Measurements from ENCODE around the gene TCF21. TPM values are rescaled to one million over a fixed set of nuclear protein-coding genes. Genes with fewer than 3 reads are reported as not detected.

TCF21 gene
- total RNA-seq, 1 experiment from 2014 or later = not detected

DNA sequence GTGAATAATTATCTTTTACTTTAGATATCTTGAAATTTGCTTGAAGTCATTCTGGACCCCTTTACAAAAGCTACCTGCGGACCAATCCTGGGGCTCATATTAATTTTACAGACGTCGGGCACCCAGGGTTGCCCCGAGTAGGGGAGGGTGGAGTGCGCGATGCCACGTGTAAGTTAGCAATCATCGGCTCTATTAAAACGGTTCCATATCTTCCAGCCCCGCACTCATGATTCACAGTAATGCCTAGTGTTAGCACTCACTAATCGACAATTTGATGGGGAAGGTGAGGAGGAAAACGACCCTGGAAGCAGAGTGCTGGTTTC is 34.9 kb upstream of the TCF21 start:
- no TSS peak for BruUV-seq (replicated peaks)
- Mint-ChIP-seq H3K9me3 (ENCODE audit: low read depth, unreplicated experiment) (no peaks in the 10 kb centered on the region), H3K27ac (ENCODE audit: unreplicated experiment) (no peak overlapping the region), H3K4me1 (ENCODE audit: low read depth, unreplicated experiment) (no peaks in the 10 kb centered on the region), H3K36me3 (ENCODE audit: insufficient read depth, unreplicated experiment) (no peaks in the 10 kb centered on the region), H3K27me3 (ENCODE audit: unreplicated experiment) (no peaks in the 10 kb centered on the region), H3K4me3 (ENCODE audit: low read depth, unreplicated experiment) (no peak overlapping the region)
- CTCF ChIA-PET = no interaction called here
- TF ChIP-seq, protein P1, sequence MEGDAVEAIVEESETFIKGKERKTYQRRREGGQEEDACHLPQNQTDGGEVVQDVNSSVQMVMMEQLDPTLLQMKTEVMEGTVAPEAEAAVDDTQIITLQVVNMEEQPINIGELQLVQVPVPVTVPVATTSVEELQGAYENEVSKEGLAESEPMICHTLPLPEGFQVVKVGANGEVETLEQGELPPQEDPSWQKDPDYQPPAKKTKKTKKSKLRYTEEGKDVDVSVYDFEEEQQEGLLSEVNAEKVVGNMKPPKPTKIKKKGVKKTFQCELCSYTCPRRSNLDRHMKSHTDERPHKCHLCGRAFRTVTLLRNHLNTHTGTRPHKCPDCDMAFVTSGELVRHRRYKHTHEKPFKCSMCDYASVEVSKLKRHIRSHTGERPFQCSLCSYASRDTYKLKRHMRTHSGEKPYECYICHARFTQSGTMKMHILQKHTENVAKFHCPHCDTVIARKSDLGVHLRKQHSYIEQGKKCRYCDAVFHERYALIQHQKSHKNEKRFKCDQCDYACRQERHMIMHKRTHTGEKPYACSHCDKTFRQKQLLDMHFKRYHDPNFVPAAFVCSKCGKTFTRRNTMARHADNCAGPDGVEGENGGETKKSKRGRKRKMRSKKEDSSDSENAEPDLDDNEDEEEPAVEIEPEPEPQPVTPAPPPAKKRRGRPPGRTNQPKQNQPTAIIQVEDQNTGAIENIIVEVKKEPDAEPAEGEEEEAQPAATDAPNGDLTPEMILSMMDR (IDR thresholded peaks at IDR 0.05; ENCODE audit: unreplicated experiment) = no peak
- DNase-seq = no peak
- intact Hi-C loops (cut with micrococcal nuclease; ENCODE audit: unreplicated experiment) = no loop called here

DNA sequence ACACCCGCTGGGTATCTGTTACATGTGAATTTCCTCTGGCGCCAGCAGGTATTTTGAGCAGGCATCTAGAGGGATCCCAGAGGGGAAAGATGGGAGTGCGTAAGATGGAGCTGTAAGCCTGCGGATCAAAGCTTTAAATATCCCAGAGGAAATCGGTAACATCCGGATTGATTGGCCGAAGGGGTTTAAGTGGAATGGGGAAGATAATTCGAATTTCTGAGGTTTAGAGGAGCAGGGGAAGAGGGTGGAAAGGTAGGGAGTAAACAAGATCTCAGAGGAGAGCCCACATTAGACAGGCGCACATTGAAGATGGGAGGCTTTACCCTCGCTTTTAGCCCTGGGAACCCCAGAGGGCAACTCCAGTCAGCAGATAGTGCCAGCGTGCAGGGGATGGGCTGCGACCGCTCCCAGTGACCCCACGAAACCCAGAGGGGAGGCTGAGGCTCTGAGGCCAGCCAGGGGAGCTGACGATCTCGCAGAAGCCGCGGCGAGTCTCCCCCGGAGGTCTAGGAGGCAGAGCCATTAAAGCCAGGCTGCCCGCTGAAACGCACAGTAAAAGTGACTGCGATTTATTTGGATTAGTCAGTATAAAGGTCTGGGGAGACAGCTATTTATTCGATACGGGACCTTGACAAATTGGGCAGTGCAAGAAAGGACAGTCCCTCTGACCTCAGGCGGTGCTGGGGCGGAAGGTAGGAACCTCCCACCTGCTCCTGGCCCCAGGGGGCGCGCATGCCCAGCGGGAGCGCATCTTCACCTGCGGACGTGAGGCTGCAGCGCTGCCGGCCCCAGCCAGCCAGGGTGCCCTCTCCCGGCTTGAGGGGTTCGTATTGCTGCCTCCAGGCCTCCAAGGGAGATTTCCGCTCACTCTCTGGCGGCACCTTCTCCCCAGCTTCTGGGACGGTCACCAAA is 34.3 kb upstream of the TCF21 start:
- H3K4me1 Mint-ChIP-seq (ENCODE audit: low read depth, unreplicated experiment) = no peaks in the 10 kb centered on the region
- TF ChIP-seq, protein P1 (IDR thresholded peaks at IDR 0.05; ENCODE audit: unreplicated experiment) = no peak
- intact Hi-C loops (cut with micrococcal nuclease; ENCODE audit: unreplicated experiment) = no loop called here

DNA sequence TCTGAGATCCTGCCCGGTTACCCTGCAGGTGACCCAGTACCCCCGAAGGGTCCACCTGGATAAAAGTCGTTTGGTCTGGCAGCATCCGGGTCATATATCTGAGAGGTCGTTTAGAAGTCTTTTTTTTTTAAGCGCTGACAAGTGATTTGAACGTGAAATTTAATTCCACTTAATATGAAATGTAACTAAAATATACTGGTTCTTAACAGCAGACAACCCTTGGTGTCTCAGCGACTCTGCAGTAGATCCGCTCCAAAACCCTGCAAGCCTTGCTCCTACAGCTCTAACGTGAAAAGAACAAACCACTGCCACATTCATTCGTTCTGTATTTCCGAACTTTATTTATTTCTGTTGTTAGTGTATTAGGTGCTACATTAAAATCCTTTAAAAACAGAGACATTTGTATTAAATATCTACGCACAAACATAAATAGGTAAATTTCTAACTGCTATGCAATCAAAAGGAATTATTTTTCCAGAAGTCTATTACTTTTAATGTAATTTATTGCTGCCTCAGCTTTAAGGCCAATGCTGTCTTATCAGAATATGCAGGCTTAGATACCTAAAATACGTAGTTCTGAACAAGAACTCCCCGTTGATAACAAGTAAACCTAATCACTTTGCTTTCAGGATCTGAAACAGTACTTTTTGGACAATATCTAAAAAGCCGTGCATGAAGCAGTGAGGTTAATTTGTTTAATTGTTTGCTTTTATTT is 33.5 kb upstream of the TCF21 start:
- no peak overlapping the region for H3K27ac Mint-ChIP-seq (ENCODE audit: unreplicated experiment)
- TF ChIP-seq, protein P1 (IDR thresholded peaks at IDR 0.05; ENCODE audit: unreplicated experiment) = no peak
- H3K9me3 Mint-ChIP-seq (ENCODE audit: low read depth, unreplicated experiment) = peaks cover 2% of the 10 kb centered on the region
- no peak for DNase-seq
- intact Hi-C loops (cut with micrococcal nuclease; ENCODE audit: unreplicated experiment) = no loop called here
- BruUV-seq (replicated peaks) = no TSS peak
- no peaks in the 10 kb centered on the region for H3K36me3 Mint-ChIP-seq (ENCODE audit: insufficient read depth, unreplicated experiment)
- H3K27me3 Mint-ChIP-seq (ENCODE audit: unreplicated experiment) = no peaks in the 10 kb centered on the region
- CTCF ChIA-PET = no interaction called here
- H3K4me3 Mint-ChIP-seq (ENCODE audit: low read depth, unreplicated experiment) = no peak overlapping the region
- no peaks in the 10 kb centered on the region for H3K4me1 Mint-ChIP-seq (ENCODE audit: low read depth, unreplicated experiment)

More for the DNA sequence above, 34.3 kb upstream of the TCF21 start:
- CTCF ChIA-PET = no interaction called here
- Mint-ChIP-seq H3K4me3 (ENCODE audit: low read depth, unreplicated experiment) (no peak overlapping the region), H3K9me3 (ENCODE audit: low read depth, unreplicated experiment) (peaks cover 2% of the 10 kb centered on the region), H3K27me3 (ENCODE audit: unreplicated experiment) (no peaks in the 10 kb centered on the region), H3K27ac (ENCODE audit: unreplicated experiment) (no peak overlapping the region), H3K36me3 (ENCODE audit: insufficient read depth, unreplicated experiment) (no peaks in the 10 kb centered on the region)
- BruUV-seq (replicated peaks) = no TSS peak
- DNase-seq = no peak

DNA sequence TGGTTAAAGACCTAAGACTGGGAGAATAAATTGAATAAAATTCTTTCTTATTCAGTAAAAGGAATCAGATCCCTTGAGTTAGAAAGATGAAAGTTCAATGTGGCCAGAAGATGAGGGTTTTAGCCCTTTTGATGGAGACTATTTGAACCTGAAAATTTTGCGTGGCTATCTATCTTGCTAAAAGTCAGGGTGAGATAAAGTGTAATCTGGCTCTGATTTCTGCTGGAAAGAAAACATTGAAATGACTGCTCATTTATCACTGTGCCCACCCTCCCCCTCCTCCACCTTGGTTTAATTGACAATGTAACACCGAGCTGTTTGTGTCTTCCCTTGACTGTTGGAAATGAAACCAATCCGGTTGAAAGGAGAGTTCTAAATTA is 32.9 kb upstream of the TCF21 start:
- Mint-ChIP-seq H3K27ac (ENCODE audit: unreplicated experiment) (no peak overlapping the region), H3K4me3 (ENCODE audit: low read depth, unreplicated experiment) (no peak overlapping the region), H3K36me3 (ENCODE audit: insufficient read depth, unreplicated experiment) (no peaks in the 10 kb centered on the region), H3K27me3 (ENCODE audit: unreplicated experiment) (no peaks in the 10 kb centered on the region), H3K4me1 (ENCODE audit: low read depth, unreplicated experiment) (no peaks in the 10 kb centered on the region), H3K9me3 (ENCODE audit: low read depth, unreplicated experiment) (peaks cover 2% of the 10 kb centered on the region)
- TF ChIP-seq, protein P1 (IDR thresholded peaks at IDR 0.05; ENCODE audit: unreplicated experiment) = no peak
- BruUV-seq (replicated peaks) = no TSS peak
- intact Hi-C loops (cut with micrococcal nuclease; ENCODE audit: unreplicated experiment) = no loop called here
- CTCF ChIA-PET = no interaction called here
- no peak for DNase-seq

Data from Calu3 (cell line).